ENCODE data around the gene PEF1.

PEF1 gene

GRCh38 chr1:31655756-31656155, 11.1 kb upstream of the PEF1 start:
- DNase-seq (ENCODE audit: insufficient read length, low spot score) (no peak), FAIRE-seq (no peak)

- FAIRE-seq = no peak
- no peak for DNase-seq (ENCODE audit: insufficient read length, low spot score)
Observed at GRCh38 chr1:31655104-31655503, 10.4 kb upstream of the PEF1 start.

DNA sequence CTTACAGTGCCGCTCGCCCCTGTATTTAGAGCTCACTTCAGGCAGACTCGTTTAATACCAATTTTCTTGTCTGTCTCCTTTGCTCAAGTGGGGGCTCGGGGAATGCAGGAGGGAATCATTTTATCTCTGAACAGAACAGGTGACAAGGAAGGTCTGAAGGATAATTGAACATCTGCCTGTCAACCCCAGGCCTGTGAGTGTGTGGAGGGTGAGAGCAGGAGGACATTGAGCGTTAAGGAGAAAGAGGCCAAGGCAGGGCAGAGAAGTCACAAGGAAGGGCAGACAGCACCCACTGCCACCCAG, 9.7 kb upstream of the PEF1 start:
- FAIRE-seq (no peak), DNase-seq (ENCODE audit: insufficient read length, low spot score) (no peak)

DNA sequence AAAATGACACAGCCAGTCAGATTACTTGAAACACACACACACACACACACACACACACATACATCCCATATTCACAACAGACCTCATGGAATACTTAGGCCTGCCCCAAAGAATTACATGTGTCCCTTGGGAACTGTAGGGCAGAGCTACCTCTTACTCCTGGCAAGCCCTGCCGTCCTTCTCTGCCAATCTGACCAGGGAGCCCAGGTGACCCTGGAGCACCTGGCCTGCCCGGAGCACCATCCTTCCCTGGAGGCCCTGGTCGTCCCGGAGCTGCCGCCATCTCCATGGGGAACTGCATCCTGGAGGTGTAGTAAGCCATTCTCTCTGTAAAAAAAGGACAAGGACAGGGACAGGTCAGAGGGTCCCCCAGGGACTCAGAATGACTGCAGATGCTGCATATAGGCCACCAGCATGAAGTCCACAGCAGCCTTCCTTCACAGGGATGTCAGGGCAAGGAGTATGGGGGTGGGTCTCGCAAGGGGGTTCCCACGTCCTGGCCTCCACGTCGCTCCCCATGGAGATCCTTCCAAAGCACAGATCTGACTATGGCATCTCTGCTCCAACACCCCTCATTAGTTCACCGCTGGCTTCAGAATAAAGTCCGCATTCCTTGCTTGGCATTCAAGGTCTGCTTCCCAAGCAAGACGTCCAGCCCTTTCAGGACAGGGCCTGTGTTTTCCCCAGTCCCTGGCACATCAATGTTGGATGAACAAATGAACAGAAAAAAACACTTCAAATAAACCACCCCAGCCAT, 9.2 kb upstream of the PEF1 start:
- FAIRE-seq (no peak), DNase-seq (ENCODE audit: insufficient read length, low spot score) (no peak)

DNA sequence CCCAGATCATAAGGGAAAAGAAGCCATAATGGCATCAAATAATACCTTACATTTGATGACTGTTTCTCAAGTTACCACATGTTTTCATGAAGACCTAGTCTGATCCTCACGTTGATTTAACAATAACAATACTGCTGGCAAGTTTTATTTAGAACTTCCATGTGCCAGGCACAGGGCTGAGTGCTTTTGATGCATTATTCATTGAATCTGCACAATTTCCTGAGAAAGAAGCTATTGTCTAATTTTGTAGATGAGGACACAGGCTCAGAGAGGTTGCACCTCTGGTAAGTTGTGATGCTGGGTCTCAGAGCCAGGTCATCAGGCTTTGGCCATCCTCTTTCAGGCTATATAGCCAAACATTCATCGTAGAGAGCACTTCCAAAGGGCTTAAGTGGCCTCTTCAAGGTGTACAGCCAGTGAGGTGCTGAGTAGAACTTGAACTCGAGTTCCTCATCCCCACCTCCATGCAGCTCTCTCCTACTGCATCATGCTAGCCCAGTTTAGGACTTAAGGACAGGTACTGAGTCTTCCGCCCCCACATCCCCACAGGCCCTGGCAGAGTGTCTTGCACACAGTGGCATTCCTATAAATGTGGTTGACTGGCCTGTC, 8.3 kb upstream of the PEF1 start:
- DNase-seq (ENCODE audit: insufficient read length, low spot score) (no peak), FAIRE-seq (no peak)

DNA sequence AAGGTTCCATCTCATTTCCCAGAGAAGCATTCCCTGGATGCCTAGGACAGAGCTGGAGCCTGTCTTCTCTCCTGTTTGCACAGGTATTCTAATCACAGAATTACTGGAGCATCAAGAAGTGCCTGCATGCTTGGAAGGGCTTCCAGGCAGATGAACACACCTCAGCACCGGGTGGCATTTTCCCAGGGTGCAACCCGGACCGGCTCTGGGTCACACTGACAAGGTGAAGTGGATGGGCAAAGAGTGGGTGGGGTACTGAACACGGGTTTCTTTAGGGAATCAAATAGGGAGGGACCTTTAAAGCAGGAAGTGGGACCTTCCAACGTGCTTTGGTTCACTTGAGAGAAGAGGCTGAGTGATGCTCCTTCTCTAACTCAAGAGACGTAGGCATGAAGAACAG, 7.1 kb upstream of the PEF1 start:
- FAIRE-seq = no peak
- no peak for DNase-seq (ENCODE audit: insufficient read length, low spot score)

GRCh38 chr1:31651089-31651420, 6.4 kb upstream of the PEF1 start:
- FAIRE-seq (no peak), DNase-seq (ENCODE audit: insufficient read length, low spot score) (no peak)

- FAIRE-seq = no peak
- DNase-seq (ENCODE audit: insufficient read length, low spot score) = no peak
Observed at GRCh38 chr1:31650161-31651088, 5.7 kb upstream of the PEF1 start.

GRCh38 chr1:31648641-31649357, 4.1 kb upstream of the PEF1 start:
- FAIRE-seq (no peak), DNase-seq (ENCODE audit: insufficient read length, low spot score) (no peak)

DNA sequence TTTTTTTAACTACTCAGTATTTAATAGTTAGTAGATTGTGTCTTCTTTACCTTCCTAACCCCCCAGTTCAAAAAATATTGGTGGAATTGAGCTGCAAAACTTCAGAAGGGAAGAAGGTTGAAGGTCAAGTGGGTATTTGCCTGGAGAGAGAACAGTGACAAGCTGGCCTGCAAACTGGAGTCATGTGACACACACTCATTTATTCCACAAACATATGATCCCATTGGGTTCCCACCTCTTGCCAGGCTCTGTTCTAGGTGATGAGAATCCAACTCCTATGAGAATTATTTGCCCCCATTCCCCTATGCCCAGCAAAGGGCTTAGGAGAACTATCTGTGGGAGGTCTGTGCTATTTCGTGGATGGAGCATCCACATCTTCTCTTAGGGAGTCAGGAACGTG, 3.5 kb upstream of the PEF1 start:
- FAIRE-seq (no peak), DNase-seq (ENCODE audit: insufficient read length, low spot score) (no peak)

DNA sequence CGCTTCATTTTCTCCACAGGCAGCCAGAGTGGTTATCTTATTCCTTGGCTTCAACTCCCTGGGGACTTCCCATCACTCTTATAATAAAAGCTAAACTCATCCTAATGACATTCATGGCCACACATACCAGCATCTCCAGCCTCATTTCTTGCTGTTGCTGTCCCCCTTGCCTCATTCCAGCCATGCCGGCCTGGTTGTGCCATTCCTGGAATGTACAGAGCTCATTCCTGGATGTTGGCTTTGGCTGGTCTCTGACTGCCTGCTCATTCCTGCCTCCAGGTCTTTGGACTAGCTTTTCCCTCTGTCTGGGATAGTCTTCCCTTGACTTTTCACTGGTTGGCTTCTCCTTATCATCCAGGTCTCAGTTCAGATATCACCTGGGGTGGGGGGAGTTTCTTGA, 2.4 kb upstream of the PEF1 start:
- DNase-seq (ENCODE audit: insufficient read length, low spot score) (no peak), FAIRE-seq (no peak)

GRCh38 chr1:31646259-31646960, 1.7 kb upstream of the PEF1 start:
- DNase-seq (ENCODE audit: insufficient read length, low spot score) (no peak), FAIRE-seq (no peak)

- no peak for FAIRE-seq
- no peak for DNase-seq (ENCODE audit: insufficient read length, low spot score)
Observed at GRCh38 chr1:31645274-31645568, 545 bp upstream of the PEF1 start.

DNA sequence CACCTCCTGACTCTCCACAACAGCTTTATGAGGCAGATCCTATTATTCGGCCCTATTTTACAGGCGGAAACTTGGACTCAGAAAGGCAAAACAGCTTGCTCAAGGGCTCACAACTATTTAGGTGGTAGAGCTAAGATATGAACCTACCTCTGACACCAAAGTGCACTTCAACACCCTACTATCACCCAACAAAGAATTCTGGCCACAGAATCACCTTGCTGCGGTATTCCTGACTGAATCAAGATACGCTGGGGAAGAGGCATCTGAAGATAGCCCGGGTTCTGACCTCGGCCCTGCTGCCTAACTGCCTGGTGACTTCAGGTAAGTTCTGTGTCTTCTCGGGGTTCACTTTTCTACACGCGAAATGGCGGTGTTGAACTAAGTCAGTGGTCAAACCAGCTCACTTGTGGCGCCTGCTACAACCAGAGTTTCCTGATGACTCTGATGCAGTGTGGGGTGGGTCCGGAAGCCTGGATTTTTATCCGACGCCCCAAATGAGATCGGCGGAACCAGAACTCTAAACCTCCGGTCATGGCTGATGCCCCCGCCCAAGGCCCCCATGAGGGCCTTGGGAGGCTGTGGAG, 608 bp downstream of the PEF1 start:
- DNase-seq (ENCODE audit: insufficient read length, low spot score) (no peak), FAIRE-seq (peak; percentile 56)

- no peak for DNase-seq (ENCODE audit: insufficient read length, low spot score)
- FAIRE-seq = no peak
Observed at GRCh38 chr1:31642897-31643296, 1.8 kb downstream of the PEF1 start.

- no peak for FAIRE-seq
Observed at GRCh38 chr1:31642366-31642765, 2.3 kb downstream of the PEF1 start.

GRCh38 chr1:31640964-31641363, 3.7 kb downstream of the PEF1 start:
- FAIRE-seq (no peak), DNase-seq (ENCODE audit: insufficient read length, low spot score) (no peak)

More at GRCh38 chr1:31642366-31642765, 2.3 kb downstream of the PEF1 start:
- DNase-seq (ENCODE audit: insufficient read length, low spot score) = no peak

- DNase-seq (ENCODE audit: insufficient read length, low spot score) = no peak
- FAIRE-seq = no peak
Observed at GRCh38 chr1:31640179-31640578, 4.5 kb downstream of the PEF1 start.

- no peak for DNase-seq (ENCODE audit: insufficient read length, low spot score)
- FAIRE-seq = no peak
Observed at GRCh38 chr1:31639543-31639942, 5.1 kb downstream of the PEF1 start.

GRCh38 chr1:31637915-31638673, 6.6 kb downstream of the PEF1 start:
- no peak for FAIRE-seq
- no peak for DNase-seq (ENCODE audit: insufficient read length, low spot score)

Data from GM19239 (cell line).